RPMI8226 (cell line): ENCODE results near the gene NASP.

ENCODE experiments used
- DNase-seq: peaks from one replicate; pipeline ENCODE4 v3.0.0-alpha.2; 2015

Gene NASP

GRCh38 chr1:45620588-45621500 is 37.0 kb downstream of the NASP start:
- DNase-seq, result no peak

GRCh38 chr1:45621501-45621836 is 37.6 kb downstream of the NASP start:
- no peak for DNase-seq

- no peak for DNase-seq
These were observed 38.2 kb downstream of the NASP start for GRCh38 chr1:45621895-45622523.

- no peak for DNase-seq
These were observed 38.9 kb downstream of the NASP start for GRCh38 chr1:45622524-45623394.

- DNase-seq, result no peak
These were observed 40.1 kb downstream of the NASP start, which contains the start of gene CCDC17 for GRCh38 chr1:45623972-45624371. CCDC17 (minus strand) TSS chr1:45624054; CDS start chr1:45623909, 145 bp downstream.

GRCh38 chr1:45629035-45629434 is 45.2 kb downstream of the NASP start:
- no peak for DNase-seq

- DNase-seq, result no peak
These were observed 46.6 kb downstream of the NASP start for GRCh38 chr1:45630429-45630828.

GRCh38 chr1:45635211-45635610 is 51.4 kb downstream of the NASP start:
- no peak for DNase-seq

- no peak for DNase-seq
These were observed 56.5 kb downstream of the NASP start for GRCh38 chr1:45640293-45640692.

- DNase-seq, result no peak
These were observed 59.5 kb downstream of the NASP start for GRCh38 chr1:45643321-45643720.

GRCh38 chr1:45643978-45644377 is 60.1 kb downstream of the NASP start:
- no peak for DNase-seq

- DNase-seq, result no peak
These were observed 60.8 kb downstream of the NASP start for GRCh38 chr1:45644661-45645060.

GRCh38 chr1:45647248-45648021 is 63.6 kb downstream of the NASP start:
- no peak for DNase-seq

GRCh38 chr1:45654540-45655280 is 70.9 kb downstream of the NASP start:
- no peak for DNase-seq

GRCh38 chr1:45656573-45657226 is 72.9 kb downstream of the NASP start:
- no peak for DNase-seq

GRCh38 chr1:45658171-45658570 is 74.3 kb downstream of the NASP start:
- DNase-seq, result no peak

- DNase-seq, result no peak
These were observed 75.4 kb downstream of the NASP start for GRCh38 chr1:45659222-45659621.

- DNase-seq, result no peak
These were observed 76.5 kb downstream of the NASP start for GRCh38 chr1:45660336-45660735.

- no peak for DNase-seq
These were observed 83.0 kb downstream of the NASP start for GRCh38 chr1:45666836-45667235.

GRCh38 chr1:45667321-45668111 is 83.7 kb downstream of the NASP start:
- no peak for DNase-seq
